HT-29 (cell line): ENCODE measurements around the gene SLC9A2. TPM values are rescaled to one million over a fixed set of nuclear protein-coding genes. Genes with fewer than 3 reads are reported as not detected.

Experiments
- DNase-seq: peaks from one replicate; pipeline ENCODE4 v3.0.0-alpha.2; 2015; ENCODE audit warnings: low spot score
- total RNA-seq: library from RNA; depleted of rRNA; stranded (reverse); fragments of >200 nt; shearing (Covaris generic); gene quantifications from 2 replicates; pipeline ENCODE4 v1.2.3, GENCODE V29; 2014; rRNA removed

SLC9A2 gene, protein sequence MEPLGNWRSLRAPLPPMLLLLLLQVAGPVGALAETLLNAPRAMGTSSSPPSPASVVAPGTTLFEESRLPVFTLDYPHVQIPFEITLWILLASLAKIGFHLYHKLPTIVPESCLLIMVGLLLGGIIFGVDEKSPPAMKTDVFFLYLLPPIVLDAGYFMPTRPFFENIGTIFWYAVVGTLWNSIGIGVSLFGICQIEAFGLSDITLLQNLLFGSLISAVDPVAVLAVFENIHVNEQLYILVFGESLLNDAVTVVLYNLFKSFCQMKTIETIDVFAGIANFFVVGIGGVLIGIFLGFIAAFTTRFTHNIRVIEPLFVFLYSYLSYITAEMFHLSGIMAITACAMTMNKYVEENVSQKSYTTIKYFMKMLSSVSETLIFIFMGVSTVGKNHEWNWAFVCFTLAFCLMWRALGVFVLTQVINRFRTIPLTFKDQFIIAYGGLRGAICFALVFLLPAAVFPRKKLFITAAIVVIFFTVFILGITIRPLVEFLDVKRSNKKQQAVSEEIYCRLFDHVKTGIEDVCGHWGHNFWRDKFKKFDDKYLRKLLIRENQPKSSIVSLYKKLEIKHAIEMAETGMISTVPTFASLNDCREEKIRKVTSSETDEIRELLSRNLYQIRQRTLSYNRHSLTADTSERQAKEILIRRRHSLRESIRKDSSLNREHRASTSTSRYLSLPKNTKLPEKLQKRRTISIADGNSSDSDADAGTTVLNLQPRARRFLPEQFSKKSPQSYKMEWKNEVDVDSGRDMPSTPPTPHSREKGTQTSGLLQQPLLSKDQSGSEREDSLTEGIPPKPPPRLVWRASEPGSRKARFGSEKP
- total RNA-seq = 0.43 and 0.83 TPM in 2 replicates

DNA sequence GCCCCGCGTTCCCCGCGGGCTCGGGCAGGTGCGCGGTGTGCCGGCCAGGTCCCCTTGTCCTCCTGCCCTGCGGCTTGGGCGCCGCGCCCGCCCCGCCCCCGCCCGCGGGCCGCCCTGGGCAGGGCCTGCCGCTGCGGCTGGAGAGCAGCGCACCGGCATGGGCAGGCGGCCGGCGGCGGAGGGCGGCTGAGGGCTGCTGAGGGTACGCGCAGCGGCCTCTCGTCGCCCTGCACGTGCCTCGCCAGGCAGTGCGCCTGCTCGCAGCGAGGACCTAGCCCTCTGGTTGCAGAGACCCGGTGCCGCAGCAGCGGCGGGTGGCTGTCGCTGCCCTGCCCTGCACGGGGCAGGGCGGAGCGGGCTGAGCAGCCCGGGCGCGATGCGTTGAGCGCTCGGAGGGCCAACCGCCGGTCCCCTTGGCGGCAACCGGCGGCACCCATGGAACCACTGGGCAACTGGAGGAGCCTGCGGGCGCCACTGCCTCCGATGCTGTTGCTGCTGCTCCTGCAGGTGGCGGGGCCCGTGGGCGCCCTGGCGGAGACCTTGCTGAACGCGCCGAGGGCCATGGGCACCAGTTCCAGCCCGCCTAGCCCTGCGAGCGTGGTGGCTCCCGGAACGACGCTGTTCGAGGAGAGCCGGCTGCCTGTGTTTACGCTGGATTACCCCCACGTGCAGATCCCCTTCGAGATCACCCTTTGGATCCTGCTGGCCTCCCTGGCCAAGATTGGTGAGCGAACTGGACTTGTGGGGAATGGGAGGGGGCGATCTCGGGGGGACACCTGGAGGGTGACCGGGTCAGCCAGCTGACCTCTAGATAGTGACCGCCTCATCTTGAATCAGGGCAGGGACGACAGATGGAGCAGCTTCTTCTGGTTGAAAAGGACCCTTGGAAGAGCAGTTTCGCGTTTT, at the start of gene SLC9A2:
SLC9A2 (plus strand) TSS at position 140 of the 906 bp plus-strand sequence; CDS start at position 436, 296 bp downstream.
- peak; percentile 52 for DNase-seq

GRCh38 chr2:102575888-102576287, 43.5 kb upstream of the SLC9A2 start:
- DNase-seq = no peak

DNA sequence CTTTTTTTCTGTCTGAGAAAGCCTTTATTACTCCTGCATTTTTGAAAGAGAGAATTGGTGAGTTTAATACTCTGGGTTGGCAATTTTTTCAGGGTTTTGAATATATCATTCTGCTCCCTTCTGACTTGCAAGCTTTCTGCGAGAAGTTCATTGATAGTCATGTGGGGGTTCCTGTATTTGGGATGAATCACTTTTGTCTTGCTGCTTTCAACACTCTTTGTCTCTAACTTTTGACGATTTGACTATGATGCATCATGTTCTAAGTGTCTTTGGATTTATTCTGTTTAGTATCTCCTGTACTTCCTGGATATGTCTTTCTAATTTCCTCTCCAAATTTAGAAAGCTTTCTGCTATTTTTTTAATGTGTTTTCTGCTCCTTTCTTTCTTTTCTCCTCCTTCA, 41.0 kb upstream of the SLC9A2 start:
- DNase-seq = no peak

DNA sequence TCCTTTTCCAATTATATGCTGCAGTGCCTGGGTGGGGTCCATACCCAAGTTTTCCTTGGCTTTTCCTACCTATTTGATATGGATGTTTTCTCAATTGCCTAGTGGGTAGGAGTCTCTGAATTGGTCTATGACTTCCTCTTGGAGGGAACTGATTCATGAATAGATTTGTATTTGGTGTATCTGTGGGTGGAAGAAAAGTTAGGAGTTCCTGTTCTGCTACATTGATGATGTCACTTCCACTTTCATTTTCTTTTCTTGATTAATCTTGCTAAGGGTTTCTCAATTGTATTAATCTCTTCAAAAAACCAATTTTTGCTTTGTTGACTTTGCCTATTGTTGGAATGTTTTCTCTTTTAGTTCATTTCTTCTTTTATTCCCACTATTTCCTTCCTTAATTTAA, 37.4 kb upstream of the SLC9A2 start:
- no peak for DNase-seq

DNA sequence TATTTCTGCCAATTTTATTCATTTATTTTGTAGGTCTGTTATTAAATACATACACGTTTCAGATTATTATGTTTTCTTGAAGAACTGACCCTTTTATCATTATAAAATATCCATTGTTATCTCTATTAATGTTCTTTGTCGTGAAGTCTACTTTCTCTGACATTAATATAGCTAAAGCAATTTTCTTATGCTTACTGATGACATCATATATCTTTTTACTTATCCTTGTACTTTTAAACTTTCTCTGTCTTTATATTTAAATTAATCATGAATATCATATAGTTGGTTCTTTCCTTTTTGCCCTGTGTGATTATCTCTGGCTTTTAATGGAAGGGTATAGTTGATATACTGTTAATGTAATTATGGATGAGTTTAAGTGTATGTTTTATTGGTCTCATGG, 36.5 kb upstream of the SLC9A2 start:
- no peak for DNase-seq

DNA sequence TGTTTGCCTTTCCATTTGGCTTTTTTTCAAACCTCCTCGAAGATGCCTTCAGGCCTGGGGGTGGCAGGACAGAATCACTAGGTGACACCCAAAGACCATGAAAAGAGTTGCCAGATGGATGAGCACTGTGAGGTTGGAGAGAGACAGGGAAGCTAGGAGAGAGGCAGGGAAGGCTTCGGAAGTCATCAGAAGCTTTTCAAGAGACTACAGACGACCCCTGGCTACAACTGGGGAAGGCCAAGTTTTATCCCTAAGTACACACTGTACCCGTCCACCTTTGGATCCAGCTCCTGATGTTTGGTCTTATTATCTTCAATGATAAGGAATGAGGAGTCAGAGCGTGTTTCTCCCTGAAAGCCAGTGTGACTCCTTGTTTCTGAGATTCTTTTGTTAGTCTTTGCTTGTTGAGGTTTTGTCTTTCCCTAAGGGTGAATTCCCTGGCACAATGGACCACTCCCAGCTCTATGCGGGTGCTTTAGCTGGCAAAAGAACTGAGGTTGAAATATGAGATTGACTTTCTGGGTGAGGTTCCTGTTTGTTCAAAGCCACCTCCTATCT, 33.4 kb upstream of the SLC9A2 start:
- DNase-seq = no peak

DNA sequence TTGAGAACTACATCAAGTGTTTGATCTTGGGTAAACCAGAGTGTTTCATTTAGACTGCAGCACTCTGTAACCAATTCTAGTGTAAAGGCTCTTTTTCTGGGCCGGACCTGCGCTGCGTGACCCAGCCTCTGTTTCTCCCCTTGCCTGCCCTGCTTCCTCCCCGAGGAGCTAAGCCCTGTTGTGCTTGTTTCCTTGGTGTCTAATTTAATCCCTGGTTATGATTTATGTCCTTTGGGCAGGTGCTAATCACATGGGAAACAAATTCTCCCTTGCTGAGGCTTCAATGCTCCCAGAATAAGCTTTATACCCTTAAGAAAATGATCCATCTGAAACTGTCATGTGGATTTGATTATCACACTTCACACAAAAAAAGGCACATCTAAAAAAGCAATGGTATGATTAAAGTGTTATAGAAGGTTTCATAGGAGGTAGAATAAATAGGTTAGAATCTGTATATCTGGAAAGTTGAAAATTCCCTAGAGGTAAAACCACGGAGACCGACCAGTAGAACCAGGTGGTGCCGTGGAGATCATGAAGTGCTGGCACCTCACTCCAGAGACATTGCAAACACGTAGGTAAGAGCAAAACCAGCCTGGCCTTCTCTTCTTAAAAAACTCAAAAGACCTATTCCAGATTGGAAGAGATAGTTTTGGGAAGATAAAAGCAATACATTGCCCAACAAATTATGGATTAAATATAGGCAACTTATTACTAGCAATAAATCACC, 31.0 kb upstream of the SLC9A2 start:
- no peak for DNase-seq

DNA sequence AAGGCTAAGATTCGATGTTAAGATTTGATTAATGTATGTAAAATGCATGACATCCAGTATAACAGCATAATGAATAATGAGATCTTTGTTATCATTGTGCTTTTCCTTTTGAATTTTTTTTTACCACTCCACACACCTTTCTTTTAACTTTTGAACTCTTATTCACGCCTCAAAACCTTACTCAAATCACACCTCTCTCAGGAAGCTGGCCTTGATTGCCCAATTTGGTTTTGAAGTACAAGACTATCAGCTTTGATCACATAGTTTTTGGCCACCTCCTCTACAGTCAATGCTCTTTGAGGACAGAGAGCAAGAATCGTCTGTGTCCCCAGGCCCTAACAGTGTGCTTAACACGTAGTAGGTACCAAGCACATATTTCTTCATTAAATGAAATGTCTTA, 29.9 kb upstream of the SLC9A2 start:
- DNase-seq = no peak

DNA sequence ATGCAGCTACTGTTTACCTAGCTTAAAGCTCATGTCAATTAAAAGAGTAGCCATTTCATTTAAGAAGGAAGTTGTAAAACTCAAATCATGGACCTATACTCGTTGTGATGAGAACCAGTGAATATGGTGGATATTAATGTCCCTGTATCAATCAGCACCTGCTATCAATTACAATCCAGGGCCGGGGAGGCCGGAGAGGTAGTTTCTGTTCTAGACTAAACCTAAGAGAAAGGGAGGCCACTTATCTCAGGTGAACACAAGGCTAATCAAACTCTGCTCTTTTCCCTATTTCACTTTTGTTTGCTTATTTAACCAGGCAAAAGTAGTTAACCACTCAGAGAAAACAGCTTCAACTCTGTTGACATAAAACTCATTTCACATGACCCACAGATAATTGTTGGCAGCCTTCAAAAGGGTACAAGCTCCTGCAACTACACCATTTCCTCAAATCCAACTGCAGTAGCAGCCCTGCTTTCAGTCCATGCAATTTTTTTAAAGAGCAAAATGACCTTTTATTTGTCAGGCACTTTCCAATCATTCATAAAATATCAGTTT, 27.8 kb upstream of the SLC9A2 start:
- no peak for DNase-seq

GRCh38 chr2:102592601-102593000, 26.8 kb upstream of the SLC9A2 start:
- DNase-seq = peak; percentile 34

- no peak for DNase-seq
Observed at GRCh38 chr2:102593516-102593915, 25.8 kb upstream of the SLC9A2 start.

GRCh38 chr2:102594445-102595016, 24.8 kb upstream of the SLC9A2 start:
- DNase-seq = no peak

DNA sequence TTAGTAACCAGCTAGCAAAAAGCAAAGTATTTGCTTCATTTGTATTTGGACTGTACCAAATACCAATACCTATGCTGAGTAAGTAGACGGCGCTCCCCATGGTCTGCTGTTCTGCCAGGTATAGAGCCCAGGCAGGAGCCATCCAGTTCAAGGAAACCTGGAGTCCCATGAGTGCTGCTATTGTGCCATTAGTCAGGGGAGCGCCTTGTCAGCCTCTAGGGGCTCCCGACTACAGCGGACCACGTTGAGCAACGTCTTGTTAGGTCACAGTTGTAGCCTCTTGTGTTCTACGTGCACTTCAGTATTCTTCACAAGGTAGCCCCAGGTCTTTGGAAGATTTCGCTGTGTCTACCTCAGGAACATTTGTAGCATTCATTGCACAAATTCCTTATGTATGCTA, 21.6 kb upstream of the SLC9A2 start:
- DNase-seq = no peak

- no peak for DNase-seq
Observed at GRCh38 chr2:102599486-102599885, 19.9 kb upstream of the SLC9A2 start.

GRCh38 chr2:102601730-102602129, 17.6 kb upstream of the SLC9A2 start:
- no peak for DNase-seq

GRCh38 chr2:102603904-102604303, 15.4 kb upstream of the SLC9A2 start:
- DNase-seq = peak; percentile 39

- DNase-seq = no peak
Observed at GRCh38 chr2:102604769-102605168, 14.6 kb upstream of the SLC9A2 start.

- no peak for DNase-seq
Observed at GRCh38 chr2:102606353-102606752, 13.0 kb upstream of the SLC9A2 start.

DNA sequence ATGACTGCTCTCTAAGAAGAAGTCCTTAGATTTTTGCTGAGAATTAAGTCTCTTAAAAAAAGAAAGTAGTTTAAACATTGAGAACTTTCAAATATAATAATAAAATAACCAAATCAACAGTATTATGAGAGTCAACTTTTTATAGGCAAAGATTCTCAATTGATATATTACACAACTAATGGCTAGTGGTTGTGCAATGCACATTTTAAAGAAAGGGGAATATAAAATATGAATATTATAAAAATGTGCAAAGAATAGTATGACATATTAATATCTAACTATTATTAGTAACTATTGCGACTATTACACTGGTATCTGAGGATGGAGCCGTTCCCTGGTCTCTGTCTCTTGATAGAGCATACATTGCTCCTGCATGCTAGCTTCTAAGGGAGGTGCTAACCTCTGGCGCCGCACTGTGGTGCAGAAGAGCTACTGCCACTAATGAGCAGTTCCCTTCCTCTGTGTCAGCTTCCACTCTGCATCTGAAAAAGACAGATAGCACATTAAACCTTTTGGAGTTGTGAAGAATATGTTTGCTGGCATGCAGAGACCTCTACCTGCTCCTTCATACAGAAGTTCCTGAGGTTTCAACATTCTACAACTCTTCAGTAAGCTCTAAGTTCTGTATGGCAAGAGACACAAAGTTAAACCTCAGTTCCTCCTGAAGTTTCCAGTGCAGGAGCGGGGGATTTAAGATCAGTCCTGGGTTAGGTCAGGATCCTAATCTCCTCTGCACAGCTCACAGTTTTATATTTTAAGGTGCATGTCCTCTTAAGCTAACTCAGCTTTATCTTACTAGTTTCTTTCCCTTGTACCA, 3.5 kb upstream of the SLC9A2 start:
- peak; percentile 67 for DNase-seq
